KBM-7 (cell line): Measurements from ENCODE around the gene GALK2.
A peak's percentile ranks its signal among the peaks of the same experiment; 100 is the strongest.

Experiments
- DNase-seq: peaks from one replicate; pipeline ENCODE4 v3.0.0-alpha.2; 2015
- in situ Hi-C: fragments of 300-500 bp; cut with MboI; formaldehyde crosslinking; loops from 2 replicates; pipeline ENCODE4 v1.14.3; 2020; ENCODE audit warnings: low sequenced_read_pairs, low pct_unique_long_range_greater_than_20kb, mixed read lengths

GALK2 gene

GRCh38 chr15:49265911-49266310, 95.9 kb downstream of the GALK2 start:
- in situ Hi-C loops = no loop called here

GRCh38 chr15:49270541-49271421, 100.7 kb downstream of the GALK2 start:
- in situ Hi-C loops = no loop called here
- DNase-seq = no peak

More at GRCh38 chr15:49265911-49266310, 95.9 kb downstream of the GALK2 start:
- DNase-seq = peak; percentile 19

GRCh38 chr15:49273734-49274318, 103.8 kb downstream of the GALK2 start:
- no peak for DNase-seq
- in situ Hi-C loops = no loop called here

- in situ Hi-C loops = no loop called here
- no peak for DNase-seq
These were observed 108.7 kb downstream of the GALK2 start for GRCh38 chr15:49278751-49279150.

GRCh38 chr15:49279521-49280456, 109.7 kb downstream of the GALK2 start:
- no peak for DNase-seq
- in situ Hi-C loops = no loop called here

- in situ Hi-C loops = no loop called here
- DNase-seq = no peak
These were observed 112.3 kb downstream of the GALK2 start for GRCh38 chr15:49282366-49282765.

GRCh38 chr15:49286649-49287404, 116.8 kb downstream of the GALK2 start:
- no peak for DNase-seq
- in situ Hi-C loops = no loop called here

- DNase-seq = no peak
- in situ Hi-C loops = no loop called here
These were observed 117.4 kb downstream of the GALK2 start for GRCh38 chr15:49287481-49287880.

GRCh38 chr15:49288391-49288790, 118.3 kb downstream of the GALK2 start:
- in situ Hi-C loops = no loop called here
- no peak for DNase-seq

- in situ Hi-C loops = no loop called here
- DNase-seq = no peak
These were observed 120.1 kb downstream of the GALK2 start for GRCh38 chr15:49290191-49290590.

- DNase-seq = no peak
- in situ Hi-C loops = no loop called here
These were observed 123.9 kb downstream of the GALK2 start for GRCh38 chr15:49293941-49294340.

- DNase-seq = no peak
- in situ Hi-C loops = no loop called here
These were observed 126.2 kb downstream of the GALK2 start for GRCh38 chr15:49296258-49296657.

GRCh38 chr15:49297584-49297983, 127.5 kb downstream of the GALK2 start:
- in situ Hi-C loops = no loop called here
- no peak for DNase-seq

GRCh38 chr15:49300856-49301255, 130.8 kb downstream of the GALK2 start:
- in situ Hi-C loops = no loop called here
- no peak for DNase-seq

GRCh38 chr15:49301562-49301961, 131.5 kb downstream of the GALK2 start:
- in situ Hi-C loops = no loop called here
- DNase-seq = no peak

- DNase-seq = no peak
- in situ Hi-C loops = no loop called here
These were observed 133.0 kb downstream of the GALK2 start for GRCh38 chr15:49303003-49303402.

- in situ Hi-C loops = no loop called here
- peak; percentile 5 for DNase-seq
These were observed 136.5 kb downstream of the GALK2 start for GRCh38 chr15:49306551-49306950.

- in situ Hi-C loops = no loop called here
- DNase-seq = no peak
These were observed 138.6 kb downstream of the GALK2 start for GRCh38 chr15:49308686-49309085.

- DNase-seq = no peak
- in situ Hi-C loops = no loop called here
These were observed 139.8 kb downstream of the GALK2 start for GRCh38 chr15:49309889-49310288.
